Mammary epithelial cell (primary cell): ENCODE data around the gene ZNF500.

Experiments
- EZH2 ChIP-seq: IDR thresholded peaks from 2 replicates; pipeline ENCODE4 v1.6.1; 2012; ENCODE audit warnings: low read length, inconsistent platforms, borderline replicate concordance
- TF ChIP-seq, protein P1 (sequence below), 2 donors: IDR thresholded peaks in 1 of 2; conservative IDR thresholded peaks in 1 of 2; 2 replicates each; pipeline ENCODE4 v1.5.1; 2011 to 2012; ENCODE audit warnings: inconsistent platforms in 2 of 2, low read length in 2 of 2, mild to moderate bottlenecking in 2 of 2, control low read depth in 1 of 2, low read depth in 1 of 2; ENCODE audit not compliant: insufficient read depth in 1 of 2; ENCODE audit errors: extremely low read depth in 1 of 2

DNA sequence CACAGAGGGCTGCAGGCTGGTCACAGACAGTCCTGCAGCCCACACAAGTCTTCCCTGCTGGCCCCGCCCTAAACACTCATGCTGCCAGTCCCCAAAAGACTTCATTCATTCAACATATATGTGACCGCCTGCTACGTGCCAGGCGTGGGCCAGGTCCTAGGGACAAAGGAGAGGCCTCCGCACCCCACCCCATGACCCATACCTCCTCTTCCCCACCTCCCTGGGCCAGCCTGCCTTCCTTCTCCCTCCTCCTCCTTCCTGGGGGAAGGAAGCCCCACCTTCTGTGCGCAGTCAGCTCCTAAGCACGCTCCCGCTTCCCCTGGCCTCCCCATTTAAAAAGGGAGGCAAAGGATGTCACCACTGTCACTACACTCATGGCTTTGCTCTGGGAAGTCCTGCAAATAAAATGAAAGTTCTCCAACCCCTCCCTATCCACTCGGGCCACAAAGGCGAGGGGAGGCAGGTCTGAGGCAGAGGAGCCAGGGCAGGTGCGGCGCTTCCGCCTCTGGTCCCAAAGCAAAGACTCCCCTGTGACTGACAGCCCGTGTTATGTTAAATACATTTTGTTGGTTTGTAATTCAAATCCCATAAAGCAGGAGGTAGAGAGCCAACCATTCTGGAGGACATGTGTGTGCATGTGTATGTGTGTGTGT lies 23.6 kb downstream of the ZNF500 start:
- TF ChIP-seq, protein P1, sequence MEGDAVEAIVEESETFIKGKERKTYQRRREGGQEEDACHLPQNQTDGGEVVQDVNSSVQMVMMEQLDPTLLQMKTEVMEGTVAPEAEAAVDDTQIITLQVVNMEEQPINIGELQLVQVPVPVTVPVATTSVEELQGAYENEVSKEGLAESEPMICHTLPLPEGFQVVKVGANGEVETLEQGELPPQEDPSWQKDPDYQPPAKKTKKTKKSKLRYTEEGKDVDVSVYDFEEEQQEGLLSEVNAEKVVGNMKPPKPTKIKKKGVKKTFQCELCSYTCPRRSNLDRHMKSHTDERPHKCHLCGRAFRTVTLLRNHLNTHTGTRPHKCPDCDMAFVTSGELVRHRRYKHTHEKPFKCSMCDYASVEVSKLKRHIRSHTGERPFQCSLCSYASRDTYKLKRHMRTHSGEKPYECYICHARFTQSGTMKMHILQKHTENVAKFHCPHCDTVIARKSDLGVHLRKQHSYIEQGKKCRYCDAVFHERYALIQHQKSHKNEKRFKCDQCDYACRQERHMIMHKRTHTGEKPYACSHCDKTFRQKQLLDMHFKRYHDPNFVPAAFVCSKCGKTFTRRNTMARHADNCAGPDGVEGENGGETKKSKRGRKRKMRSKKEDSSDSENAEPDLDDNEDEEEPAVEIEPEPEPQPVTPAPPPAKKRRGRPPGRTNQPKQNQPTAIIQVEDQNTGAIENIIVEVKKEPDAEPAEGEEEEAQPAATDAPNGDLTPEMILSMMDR (conservative IDR thresholded peaks at IDR 0.05 in 1 of 2, IDR thresholded peaks at IDR 0.05 in 1 of 2; ENCODE audit: extremely low read depth in 1 of 2, insufficient read depth in 1 of 2, low read depth in 1 of 2, low read length in 2 of 2) = no peak
- no peak for TF ChIP-seq EZH2
